GM19023 (cell line): ENCODE measurements around the gene CPD.
"Not testable (repeated sequence)": the region's sequence is repeated elsewhere in the genome, so short reads cannot be mapped to it uniquely, and the experiment has no call there.

ENCODE experiments used
- ATAC-seq: cut with Tn5 transposase; IDR thresholded peaks from one replicate; pipeline ENCODE4 v1.9.1; 2021; ENCODE audit warnings: mild to moderate bottlenecking, moderate library complexity; ENCODE audit not compliant: unreplicated experiment

The CPD gene

DNA sequence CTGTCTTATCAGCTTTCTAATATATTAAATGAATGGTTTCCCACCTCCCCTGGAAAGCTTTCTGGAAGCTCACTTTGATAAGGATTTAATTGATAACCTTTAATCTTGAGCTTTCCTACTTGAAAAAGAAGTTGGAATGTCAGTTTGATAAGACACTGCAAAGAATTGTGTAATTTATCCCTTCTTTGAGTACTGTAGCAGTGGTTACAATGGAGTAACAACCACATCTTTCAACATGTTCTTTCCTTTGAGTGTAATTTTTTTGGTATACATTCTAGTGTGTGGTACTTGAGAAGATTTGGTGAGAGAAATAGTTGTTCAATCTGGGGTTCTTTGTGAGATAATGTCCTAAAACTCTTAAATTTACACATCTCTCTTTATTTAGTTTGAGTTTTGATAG, 43.4 kb downstream of the CPD start:
- ATAC-seq: no peak

DNA sequence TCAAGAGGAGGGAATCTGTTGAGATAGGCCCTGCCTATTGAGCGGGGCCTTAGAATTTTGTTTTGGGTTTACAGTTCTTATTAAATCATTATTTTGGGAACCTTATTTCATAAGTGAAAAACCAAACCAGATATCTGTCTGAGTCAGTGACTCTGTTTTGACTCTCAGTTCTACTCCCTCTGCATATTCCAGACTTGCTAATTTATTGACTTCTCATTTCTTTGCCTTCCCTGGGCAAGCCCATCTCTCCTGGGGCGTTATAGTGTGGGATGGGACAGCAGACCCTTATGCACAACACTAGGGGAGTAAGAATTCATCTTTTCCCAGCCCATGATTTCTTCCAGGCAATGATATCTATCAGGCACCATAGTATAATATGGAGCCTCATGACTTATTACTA, 45.7 kb downstream of the CPD start:
- no peak for ATAC-seq

DNA sequence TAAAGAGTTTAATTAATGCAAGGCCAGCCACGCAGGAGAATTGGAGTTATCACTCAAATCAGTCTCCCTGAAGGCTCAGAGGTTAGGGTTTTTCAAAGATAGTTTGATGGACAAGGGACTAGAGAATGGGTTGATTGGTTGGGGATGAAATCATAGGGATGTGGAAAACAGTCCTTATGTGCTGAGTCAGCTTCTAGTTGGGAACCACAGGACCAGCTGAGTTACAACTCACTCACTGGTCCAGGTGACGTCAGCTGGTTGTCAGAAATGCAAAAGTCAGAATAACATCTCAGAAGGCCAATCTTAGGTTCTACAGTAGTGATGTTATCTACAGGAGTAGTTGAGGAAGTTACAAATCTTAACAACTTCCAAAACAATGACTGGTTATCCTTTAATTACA, 47.6 kb downstream of the CPD start:
- no peak for ATAC-seq

DNA sequence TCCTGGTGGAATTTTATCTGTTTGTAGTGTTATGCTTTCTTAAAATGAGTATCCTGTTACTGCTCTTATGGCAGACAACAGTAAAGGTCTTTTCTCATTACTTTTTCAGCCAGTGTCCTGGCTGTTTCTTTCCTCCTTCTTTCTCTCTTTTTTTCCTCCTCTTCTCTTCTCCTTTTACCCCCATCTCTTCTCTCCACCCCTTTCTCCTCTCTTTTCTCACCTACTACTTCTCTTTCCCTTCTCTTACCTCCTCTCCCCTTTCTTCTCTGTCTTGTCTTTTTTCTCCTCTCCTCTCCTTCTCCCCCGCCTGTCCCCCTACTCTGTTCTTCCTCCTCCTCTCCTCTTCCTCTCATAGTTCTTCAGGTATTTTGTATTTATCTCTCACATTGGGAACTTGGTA, 48.9 kb downstream of the CPD start:
- no peak for ATAC-seq

DNA sequence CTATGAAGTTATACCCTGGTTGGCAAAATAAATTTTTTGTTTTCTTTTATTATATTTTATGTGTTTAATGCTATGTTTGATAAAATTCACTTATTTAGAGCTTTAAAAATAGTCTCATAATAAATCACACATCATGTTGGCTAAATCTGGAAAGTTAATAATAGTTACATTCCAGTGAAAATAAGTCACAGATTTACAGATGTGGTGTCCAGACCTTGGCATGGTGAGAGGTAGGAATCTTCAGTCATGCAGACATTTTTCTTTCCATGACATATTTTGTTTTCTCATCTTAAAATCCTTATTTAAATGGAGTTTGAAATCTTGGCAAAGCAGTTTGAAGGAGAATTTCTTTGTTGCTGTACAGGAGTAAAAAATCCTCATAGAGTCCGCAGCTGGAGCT, 50.4 kb downstream of the CPD start:
- ATAC-seq: no peak

DNA sequence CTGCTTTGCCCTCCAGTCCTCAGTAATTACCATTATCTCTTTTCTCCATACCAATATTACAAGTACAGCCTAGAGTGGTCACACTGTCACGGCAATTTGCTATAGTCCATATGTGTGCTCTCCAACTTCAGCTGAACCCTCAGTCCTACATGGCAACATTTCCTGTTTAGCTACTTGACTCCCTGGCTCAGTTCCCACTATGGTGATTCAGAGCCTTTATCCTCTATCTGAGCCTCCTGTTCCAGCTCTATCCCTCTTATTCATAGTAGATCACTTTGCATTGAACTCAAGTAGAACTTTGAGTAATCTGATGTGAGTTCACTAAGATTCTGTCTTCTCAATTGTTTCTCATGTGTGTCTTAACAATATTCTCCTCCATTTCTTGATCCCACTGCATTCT, 54.8 kb downstream of the CPD start:
- ATAC-seq: no peak

DNA sequence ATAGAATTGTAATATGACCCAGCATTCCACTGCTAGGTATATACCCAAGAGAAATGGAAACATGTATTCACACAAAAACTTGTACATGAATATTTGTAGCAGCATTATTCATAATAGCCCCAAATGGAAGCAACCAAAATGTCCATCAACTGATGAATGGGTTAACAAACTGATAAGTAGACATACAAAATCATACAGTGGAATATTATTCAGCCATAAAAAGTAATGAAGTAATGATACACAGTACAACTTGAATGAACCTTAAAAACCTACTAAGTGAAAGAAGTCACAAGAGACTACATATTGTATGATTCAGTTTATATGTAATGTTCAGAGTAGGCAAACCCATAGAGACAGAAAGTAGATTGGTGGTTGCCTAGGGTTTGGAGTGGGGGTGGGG, 58.0 kb downstream of the CPD start:
- no peak for ATAC-seq

DNA sequence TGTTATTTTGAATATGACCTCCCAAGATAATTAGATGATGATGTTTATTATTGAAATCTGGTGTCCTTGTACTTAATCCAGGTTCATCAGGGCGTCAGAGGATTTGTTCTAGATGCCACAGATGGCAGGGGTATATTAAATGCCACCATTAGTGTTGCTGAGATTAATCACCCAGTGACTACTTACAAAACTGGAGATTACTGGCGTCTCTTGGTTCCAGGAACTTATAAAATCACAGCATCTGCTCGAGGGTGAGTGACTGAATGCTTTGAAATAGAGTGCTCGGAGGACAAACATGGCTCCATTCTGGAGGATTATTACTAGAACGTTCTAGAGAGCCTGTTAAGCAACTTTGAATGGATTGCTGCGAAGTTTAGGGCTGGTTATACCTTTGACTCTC, 65.0 kb downstream of the CPD start:
- ATAC-seq: no peak

DNA sequence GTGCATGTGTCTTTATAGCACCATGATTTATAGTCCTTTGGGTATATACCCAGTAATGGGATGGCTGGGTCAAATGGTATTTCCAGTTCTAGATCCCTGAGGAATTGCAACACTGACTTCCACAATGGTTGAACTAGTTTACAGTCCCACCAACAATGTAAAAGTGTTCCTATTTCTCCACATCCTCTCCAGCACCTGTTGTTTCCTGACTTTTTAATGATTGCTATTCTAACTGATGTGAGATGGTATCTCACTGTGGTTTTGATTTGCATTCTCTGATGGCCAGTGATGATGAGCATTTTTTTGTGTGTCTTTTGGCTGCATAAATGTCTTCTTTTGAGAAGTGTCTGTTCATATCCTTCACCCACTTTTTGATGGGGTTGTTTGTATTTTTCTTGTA, 67.9 kb downstream of the CPD start:
- not testable (repeated sequence) for ATAC-seq

DNA sequence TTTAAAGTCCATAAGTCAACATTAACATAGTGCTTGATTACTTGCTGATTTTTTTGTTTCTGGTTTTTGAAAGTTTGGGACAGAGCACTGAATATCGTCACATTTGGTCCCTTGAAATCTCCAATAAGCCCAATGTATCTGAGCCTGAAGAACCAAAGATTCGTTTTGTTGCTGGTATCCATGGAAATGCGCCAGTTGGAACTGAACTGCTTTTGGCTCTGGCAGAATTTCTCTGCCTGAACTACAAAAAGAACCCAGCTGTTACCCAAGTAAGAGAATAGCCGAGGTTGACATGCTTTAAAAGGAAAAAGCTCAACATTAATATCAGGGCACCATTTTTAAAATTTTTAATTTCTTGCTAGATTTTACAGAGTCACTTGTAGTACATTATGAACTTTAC, 70.8 kb downstream of the CPD start:
- ATAC-seq: no peak

DNA sequence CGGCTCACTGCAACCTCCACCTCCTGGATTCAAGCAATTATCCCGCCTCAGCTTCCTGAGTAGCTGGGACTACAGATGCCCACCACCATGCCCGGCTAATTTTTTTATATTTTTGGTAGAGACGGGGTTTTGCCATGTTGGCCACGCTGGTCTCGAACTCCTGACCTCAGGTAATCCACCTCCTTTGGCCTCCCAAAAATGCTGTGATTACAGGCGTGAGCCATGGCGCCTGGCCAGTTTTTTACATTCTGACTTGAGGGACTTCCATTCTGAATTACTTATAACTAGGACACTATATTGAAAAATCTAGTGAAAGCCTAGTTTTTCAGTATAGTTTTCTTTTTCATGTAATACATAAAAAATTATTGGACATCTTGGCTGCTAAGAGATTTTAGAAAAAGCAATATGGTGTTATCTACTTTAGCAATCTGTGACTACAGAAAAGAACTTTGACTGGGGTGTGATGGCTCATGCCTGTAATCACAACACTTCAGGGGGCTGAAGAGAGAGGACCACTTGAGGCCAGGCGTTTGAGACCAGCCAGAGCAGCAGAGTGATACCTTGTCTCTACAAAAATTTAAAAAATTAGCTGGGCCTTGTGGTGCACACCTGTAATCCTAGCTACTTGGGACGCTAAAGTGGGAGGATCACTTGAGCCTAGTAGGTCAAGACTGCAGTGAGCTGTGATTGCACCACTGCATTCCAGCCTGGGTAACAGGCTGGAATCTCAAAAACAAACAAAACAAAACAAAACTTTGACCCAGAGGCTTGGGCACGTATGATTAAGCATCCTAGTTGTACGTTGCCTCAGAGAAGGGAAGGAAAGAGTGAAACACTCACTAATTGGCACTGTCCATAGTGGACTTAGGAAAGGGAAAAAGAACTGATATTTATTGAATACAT, 71.6 kb downstream of the CPD start:
- no peak for ATAC-seq

DNA sequence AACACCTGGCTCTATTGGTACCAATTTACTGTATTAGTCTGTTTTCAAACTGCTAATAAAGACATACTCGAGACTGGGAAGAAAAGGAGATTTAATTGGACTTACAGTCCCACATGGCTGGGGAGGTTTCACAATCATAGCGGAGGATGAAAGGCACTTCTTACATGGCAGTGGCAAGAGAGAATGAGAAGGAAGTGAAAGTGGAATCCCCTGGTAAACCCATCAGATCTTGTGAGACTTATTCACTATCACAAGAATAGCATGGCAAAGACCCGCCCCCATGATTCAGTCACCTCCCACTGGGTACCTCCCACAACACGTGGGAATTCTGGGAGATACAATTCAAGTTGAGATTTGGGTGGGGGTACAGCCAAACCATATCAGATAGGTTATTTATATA, 75.9 kb downstream of the CPD start:
- no peak for ATAC-seq

DNA sequence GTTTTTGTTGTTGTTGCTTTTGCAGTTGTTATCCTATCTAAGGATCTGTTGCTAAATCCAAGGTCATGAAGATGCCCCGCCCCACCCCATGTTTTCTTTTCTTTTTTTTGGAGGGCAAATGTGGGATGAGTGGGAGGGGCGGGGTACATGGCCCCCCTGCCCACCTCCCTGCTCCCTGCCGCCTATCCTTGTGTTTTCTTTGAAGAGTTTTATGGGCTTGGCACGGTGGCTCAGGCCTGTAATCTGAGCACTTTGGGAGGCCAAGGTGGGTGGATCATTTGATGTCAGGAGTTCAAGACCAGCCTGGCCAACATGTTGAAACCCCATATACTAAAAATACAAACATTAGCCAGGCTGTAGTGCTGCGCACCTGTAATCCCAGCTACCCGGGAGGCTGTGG, 79.6 kb downstream of the CPD start:
- ATAC-seq: no peak

DNA sequence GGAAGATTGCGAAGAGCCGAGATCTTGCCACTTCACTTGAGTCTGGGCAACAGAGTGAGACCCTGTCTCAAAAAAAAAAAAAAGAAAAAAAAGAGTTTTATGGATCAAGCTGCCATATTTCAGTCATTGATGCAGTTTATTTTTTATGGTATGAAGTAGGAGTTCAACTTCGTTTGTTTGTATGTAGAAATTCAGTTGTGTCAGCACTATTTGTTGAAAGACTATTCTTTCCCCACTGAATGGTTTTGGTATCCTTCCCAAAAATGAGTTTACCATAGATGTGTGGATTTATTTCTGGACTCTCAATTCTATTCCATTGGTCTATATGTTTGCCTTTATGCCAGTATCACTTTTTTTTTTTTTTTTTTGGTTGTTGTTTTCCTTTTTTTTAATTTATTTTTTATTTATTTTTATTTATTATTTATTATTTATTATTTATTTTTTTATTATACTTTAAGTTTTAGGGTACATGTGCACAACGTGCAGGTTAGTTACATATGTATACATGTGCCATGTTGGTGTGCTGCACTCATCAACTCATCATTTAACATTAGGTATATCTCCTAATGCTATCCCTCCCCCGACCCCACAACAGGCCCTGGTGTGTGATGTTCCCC, 80.2 kb downstream of the CPD start:
- ATAC-seq: not testable (repeated sequence)

DNA sequence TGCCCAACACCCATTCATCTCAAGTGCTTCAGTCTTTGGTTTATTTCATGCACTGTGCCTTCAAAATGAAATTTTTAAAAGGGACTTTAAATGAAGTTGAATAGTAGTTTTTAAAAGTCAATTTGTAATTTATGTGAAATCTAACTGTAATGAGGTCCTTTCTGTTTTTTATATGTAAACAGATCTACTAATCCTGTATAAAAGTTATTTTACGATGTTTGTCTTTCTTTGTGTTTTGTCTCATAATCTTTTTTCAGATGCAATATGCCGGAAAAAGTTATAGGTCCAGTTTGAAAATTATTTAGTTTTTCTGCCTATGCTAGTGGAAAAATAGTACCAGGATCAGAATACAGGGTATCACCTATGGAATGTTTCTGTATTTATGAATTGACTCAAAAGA, 89.7 kb downstream of the CPD start:
- ATAC-seq: no peak

DNA sequence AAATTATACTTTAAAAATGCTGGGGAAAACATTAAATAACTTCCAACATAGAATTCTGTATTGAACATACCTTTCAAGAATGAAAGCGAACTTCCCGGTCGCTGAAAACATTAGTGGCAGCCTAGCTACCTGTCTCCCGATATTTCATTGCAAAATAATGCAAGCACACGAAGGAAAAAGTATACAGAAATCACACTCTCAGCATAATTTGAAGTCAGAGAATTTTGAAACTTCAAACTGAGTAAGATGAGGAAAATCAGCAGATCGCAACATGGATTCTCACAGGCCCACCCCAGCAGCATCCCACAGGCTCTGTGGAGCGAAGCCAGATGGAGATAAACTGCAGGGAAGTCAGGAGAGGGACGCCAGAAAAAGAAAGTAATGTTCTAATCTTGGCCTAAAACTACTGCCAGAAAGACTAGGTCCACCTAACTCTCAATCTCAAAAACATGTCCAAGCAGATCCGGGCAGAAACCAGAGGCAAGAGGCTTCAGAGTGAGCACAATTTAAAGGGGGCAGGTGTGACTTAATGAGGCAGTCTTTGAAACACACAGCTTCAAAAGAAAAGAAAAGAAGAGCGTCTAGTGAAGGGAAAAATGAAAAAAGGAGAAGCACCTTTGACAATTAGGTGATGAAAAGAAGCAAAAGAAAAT, 93.6 kb downstream of the CPD start:
- no peak for ATAC-seq

DNA sequence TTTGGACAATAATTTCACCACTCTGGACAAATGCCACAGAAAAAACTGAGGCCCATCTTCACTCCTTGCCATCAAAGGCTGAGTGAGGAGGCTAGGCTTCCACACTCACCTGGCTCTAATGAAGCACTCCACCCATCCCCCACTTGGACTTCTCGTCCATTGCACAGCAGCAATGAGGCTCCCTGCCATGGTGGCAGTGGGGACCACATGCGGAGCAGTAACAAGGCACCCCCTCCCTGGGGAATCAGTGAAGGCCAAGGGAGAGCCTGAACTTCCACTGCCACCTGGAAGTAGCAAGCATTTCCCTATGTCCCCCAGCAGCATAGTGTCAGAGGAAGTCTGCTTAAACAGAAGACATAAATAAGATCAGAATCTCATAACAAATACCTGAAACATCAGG, 96.5 kb downstream of the CPD start:
- ATAC-seq: no peak

DNA sequence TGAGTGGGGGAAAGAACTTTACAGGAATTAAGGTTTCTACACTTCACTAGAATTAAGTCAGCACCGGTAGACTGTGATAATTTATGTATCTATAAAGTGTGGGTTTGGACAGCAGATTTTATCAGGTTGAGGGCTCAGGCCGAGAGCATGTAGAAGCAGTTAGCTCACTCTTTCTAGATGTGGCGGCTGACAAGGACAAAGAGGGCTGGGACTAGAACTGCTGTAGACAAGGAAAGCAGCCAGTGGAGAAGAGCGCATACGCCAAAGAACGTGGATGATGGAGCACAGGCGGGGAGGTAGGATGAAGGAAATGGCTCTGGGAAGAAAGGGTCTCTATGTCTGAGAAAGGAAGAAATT, 98.0 kb downstream of the CPD start:
- ATAC-seq: peak; percentile 11

DNA sequence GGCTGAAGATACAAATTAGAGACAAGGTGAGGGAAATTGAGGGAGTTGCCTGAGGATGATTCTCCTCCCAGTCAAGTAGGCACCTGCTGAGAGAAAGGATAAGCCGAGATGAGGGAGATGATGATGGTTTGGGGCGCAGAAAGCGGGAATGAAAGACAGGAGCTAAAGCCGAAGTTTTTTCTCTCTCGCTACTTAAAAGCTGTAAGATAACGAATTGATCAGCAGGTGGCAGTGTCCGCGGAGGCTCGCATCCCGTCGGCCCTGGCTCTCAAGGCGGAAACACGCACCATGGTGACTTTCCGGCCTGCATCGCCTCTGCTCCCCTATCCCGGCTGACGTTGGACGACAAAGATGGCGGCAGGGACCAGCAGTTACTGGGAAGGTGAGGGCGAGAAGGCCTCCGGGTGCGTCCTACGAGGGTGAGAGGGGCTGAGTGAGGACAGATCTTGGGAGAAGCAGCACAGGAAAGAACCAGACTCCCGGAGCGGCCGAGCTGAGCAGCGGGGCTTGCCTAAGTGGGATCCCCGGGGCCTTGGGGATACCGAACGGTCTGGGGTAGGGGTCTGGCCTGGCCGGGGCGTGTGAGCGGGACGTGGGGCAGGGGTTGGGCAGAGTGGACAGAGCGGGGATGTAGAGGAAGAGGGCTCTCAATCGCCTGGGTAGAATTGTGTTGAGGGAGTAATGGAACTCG, 98.5 kb downstream of the CPD start, which contains the start of gene GOSR1:
GOSR1 (plus strand) TSS at position 326 of the 691 bp plus-strand sequence; CDS start at position 352, 26 bp downstream.
- peak; percentile 94 for ATAC-seq

DNA sequence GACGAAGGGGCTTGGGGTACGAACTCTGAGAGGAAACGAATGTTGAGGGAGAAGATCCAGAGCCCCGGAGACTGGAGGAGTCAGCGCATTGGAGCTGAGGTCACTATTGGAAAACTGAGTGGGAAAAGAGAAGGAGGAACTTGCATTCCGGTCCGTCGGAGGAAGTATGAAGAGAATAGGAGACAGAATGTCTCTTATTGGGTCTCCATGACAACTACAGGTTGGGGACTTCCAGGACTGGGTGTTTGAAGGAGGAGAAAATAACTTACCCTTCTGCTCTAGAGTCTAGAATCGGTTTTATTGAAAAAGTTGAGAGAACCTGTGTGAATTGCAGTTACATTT, 99.0 kb downstream of the CPD start:
- ATAC-seq: no peak

DNA sequence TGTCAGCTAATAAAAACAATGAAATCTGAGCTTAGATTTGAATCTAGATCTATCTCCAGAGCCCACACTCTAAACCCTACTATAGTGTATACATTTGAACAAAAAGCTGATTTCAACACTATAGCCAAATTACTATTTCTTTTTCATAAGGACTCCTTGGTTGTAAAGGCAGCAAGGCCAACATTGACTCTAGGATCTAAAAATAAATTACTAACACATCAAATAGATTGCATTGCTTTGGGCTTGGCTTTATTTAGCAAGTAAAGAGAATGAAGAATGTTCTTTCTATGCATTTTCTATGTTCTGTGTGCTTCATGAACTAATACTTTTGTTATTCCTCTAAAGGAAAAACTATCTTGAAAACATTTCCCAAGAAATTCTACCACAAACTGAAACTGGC, 103.8 kb downstream of the CPD start:
- ATAC-seq: no peak

DNA sequence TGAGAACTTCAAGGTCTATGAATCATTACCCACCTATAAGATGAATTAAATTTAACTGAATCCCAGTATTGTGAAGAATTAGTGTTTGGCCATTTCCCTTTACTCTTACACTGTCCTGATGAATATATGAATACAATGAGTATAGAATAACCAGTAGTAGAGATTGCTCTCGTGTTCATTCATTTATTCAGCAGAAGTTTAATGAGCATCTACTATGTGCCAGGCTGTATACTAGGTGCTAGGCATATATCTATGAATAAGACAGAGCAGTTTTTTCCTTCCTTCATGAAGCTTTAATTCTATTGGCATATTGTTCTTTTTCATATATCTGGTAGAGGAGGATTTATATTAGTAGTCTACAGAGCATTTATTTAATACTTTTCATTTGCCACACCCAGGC, 104.4 kb downstream of the CPD start:
- ATAC-seq: no peak
